Keratinocyte (primary cell): ENCODE data around the gene MYH9. TPM values are rescaled to one million over a fixed set of nuclear protein-coding genes. Genes with fewer than 3 reads are reported as not detected.

Source experiments
- DNase-seq: peaks from one replicate; pipeline ENCODE4 v3.0.0-alpha.2; 2011; ENCODE audit warnings: low read depth, missing footprints, low spot score
- FAIRE-seq: peaks from 2 replicates; lab custom pipeline; 2011; peaks lifted over from hg19 to GRCh38; lab: Jason Lieb, UNC
- H2AFZ ChIP-seq: 2 replicates; pipeline ENCODE4 v1.6.0; 2012; ENCODE audit warnings: low read length, control low read depth, inconsistent platforms; ENCODE audit not compliant: control insufficient read depth
- H3K27ac ChIP-seq: 2 replicates; pipeline ENCODE4 v1.5.1; 2011; ENCODE audit warnings: low read length; ENCODE audit not compliant: control insufficient read depth, insufficient read depth
- H3K27me3 ChIP-seq: 3 replicates; pipeline ENCODE4 v1.6.0; 2011; ENCODE audit warnings: low read length; ENCODE audit not compliant: control insufficient read depth, insufficient read depth; ENCODE audit errors: extremely low read depth
- H3K36me3 ChIP-seq, 2 experiments: 2 replicates in 1 of 2; 3 replicates in 1 of 2; pipeline ENCODE4 v1.5.1; 2011; ENCODE audit warnings: low read length in 2 of 2, mild to moderate bottlenecking in 1 of 2; ENCODE audit not compliant: control insufficient read depth in 2 of 2, insufficient read depth in 2 of 2; ENCODE audit errors: extremely low read depth in 1 of 2
- H3K4me1 ChIP-seq: 3 replicates; pipeline ENCODE4 v1.5.1; 2011; ENCODE audit warnings: low read length; ENCODE audit not compliant: control insufficient read depth, insufficient read depth; ENCODE audit errors: extremely low read depth
- H3K4me2 ChIP-seq: 3 replicates; pipeline ENCODE4 v1.6.0; 2011; ENCODE audit warnings: low read depth, low read length; ENCODE audit not compliant: control insufficient read depth, insufficient read depth; ENCODE audit errors: extremely low read depth
- H3K4me3 ChIP-seq, 3 experiments: fragments of 200-600 bp in 1 of 3; sonication (generic) in 1 of 3; 2 replicates in 2 of 3; 3 replicates in 1 of 3; pipeline ENCODE4 v1.5.1; 2011 to 2016; ENCODE audit warnings: low read length in 3 of 3, mild to moderate bottlenecking in 3 of 3, control low read depth in 2 of 3, inconsistent platforms in 1 of 3, low read depth in 1 of 3, mixed read lengths in 1 of 3, mixed run types in 1 of 3, moderate library complexity in 1 of 3; ENCODE audit not compliant: control insufficient read depth in 2 of 3, insufficient read depth in 2 of 3; ENCODE audit errors: extremely low read depth in 1 of 3
- H3K79me2 ChIP-seq: 2 replicates; pipeline ENCODE4 v1.6.0; 2012; ENCODE audit warnings: low read length; ENCODE audit not compliant: control insufficient read depth, insufficient read depth
- H3K9ac ChIP-seq: 3 replicates; pipeline ENCODE4 v1.6.0; 2011; ENCODE audit warnings: low read length; ENCODE audit not compliant: control insufficient read depth, insufficient read depth; ENCODE audit errors: extremely low read depth
- H3K9me1 ChIP-seq: 3 replicates; pipeline ENCODE4 v1.6.0; 2011; ENCODE audit warnings: low read length; ENCODE audit not compliant: control insufficient read depth, insufficient read depth; ENCODE audit errors: extremely low read depth
- H3K9me3 ChIP-seq: 2 replicates; pipeline ENCODE4 v1.5.1; 2012; ENCODE audit warnings: low read depth, low read length; ENCODE audit not compliant: control insufficient read depth
- H4K20me1 ChIP-seq: 3 replicates; pipeline ENCODE4 v1.6.0; 2011; ENCODE audit warnings: low read length; ENCODE audit not compliant: control insufficient read depth, insufficient read depth; ENCODE audit errors: extremely low read depth
- CTCF ChIP-seq, 3 experiments: IDR thresholded peaks in 1 of 3; conservative IDR thresholded peaks in 1 of 3; optimal IDR thresholded peaks in 1 of 3; 2 replicates in 2 of 3; 3 replicates in 1 of 3; pipeline versions ENCODE3 to v1.5.1; 2011; ENCODE audit warnings: low read length in 3 of 3, mild to moderate bottlenecking in 3 of 3, moderate library complexity in 2 of 3, control low read depth in 1 of 3, inconsistent platforms in 1 of 3; ENCODE audit not compliant: insufficient read depth in 2 of 3; ENCODE audit errors: extremely low read depth in 1 of 3
- EZH2 ChIP-seq: IDR thresholded peaks from one replicate; pipeline ENCODE4 v1.6.1; 2012; ENCODE audit warnings: inconsistent platforms, mild to moderate bottlenecking, low read length, moderate library complexity
- dilution Hi-C: fragments of 300-500 bp; cut with MboI; formaldehyde crosslinking; loops from one replicate; pipeline ENCODE4 v1.7.0; 2020; ENCODE audit warnings: low sequenced_read_pairs; ENCODE audit not compliant: extremely low pct_ligation_motif_present
- polyA plus RNA-seq, 5 experiments: library from polyadenylated mRNA; depleted of rRNA in 3 of 5; stranded (reverse) in 3 of 5; stranded (forward) in 1 of 5; unstranded in 1 of 5; fragments of >200 nt; gene quantifications; 1 replicate in 1 of 5; 2 replicates in 3 of 5; 3 replicates in 1 of 5; pipeline versions ENCODE4 v1.2.1 to v1.2.3, GENCODE V29; 2011 to 2012; ENCODE audit warnings: missing spikeins in 2 of 5, low read depth in 1 of 5, low replicate concordance in 1 of 5

The MYH9 gene
- polyA plus RNA-seq, 1 donor (not counting 4 experiments of a cell fraction or from before 2014, with no cell fraction given) = 351 TPM

- Histone ChIP-seq H3K9me3 (no peaks in the 10 kb centered on the region), H3K9ac (no peak overlapping the region), H3K4me1 (peaks cover under 1% of the 10 kb centered on the region), H3K79me2 (no peaks in the 10 kb centered on the region), H3K36me3 (no peaks in the 10 kb centered on the region), H3K27ac (no peak overlapping the region), H3K9me1 (no peaks in the 10 kb centered on the region), H4K20me1 (no peaks in the 10 kb centered on the region), H2AFZ (no peak overlapping the region), H3K4me2 (no peak overlapping the region), H3K4me3 (no peak overlapping the region), H3K27me3 (no peaks in the 10 kb centered on the region)
- dilution Hi-C loops = no loop called here
- FAIRE-seq = no peak
- DNase-seq = no peak
- TF ChIP-seq CTCF (optimal IDR thresholded peaks at IDR 0.05 in 1 of 3, IDR thresholded peaks at IDR 0.05 in 1 of 3, conservative IDR thresholded peaks at IDR 0.05 in 1 of 3; ENCODE audit: extremely low read depth in 1 of 3, insufficient read depth in 2 of 3, low read length in 3 of 3) (no peak), EZH2 (no peak)
Measured at GRCh38 chr22:36244522-36245391, 143.0 kb downstream of the MYH9 start.

GRCh38 chr22:36243986-36244385 is 143.8 kb downstream of the MYH9 start:
- Histone ChIP-seq H2AFZ (no peak overlapping the region), H3K9me1 (no peaks in the 10 kb centered on the region)
- FAIRE-seq = no peak

More at GRCh38 chr22:36243986-36244385, 143.8 kb downstream of the MYH9 start:
- TF ChIP-seq CTCF (optimal IDR thresholded peaks at IDR 0.05 in 1 of 3, IDR thresholded peaks at IDR 0.05 in 1 of 3, conservative IDR thresholded peaks at IDR 0.05 in 1 of 3; ENCODE audit: extremely low read depth in 1 of 3, insufficient read depth in 2 of 3, low read length in 3 of 3) (no peak), EZH2 (no peak)
- H4K20me1 ChIP-seq = no peaks in the 10 kb centered on the region
- H3K27ac ChIP-seq = no peak overlapping the region
- H3K4me3 ChIP-seq = no peak overlapping the region
- no peaks in the 10 kb centered on the region for H3K27me3 ChIP-seq
- no peaks in the 10 kb centered on the region for H3K79me2 ChIP-seq
- H3K36me3 ChIP-seq = no peaks in the 10 kb centered on the region
- peaks cover 2% of the 10 kb centered on the region for H3K4me1 ChIP-seq
- no peak overlapping the region for H3K4me2 ChIP-seq
- no peak for DNase-seq
- no peak overlapping the region for H3K9ac ChIP-seq
- H3K9me3 ChIP-seq = no peaks in the 10 kb centered on the region
- dilution Hi-C loops = no loop called here
